Spinal cord (tissue), 10 donors: ENCODE measurements around the gene GLT1D1. TPM values are rescaled to one million over a fixed set of nuclear protein-coding genes. Genes with fewer than 3 reads are reported as not detected.
A peak's percentile ranks its signal among the peaks of the same experiment; 100 is the strongest.

ENCODE experiments used
- DNase-seq, 6 donors: peaks; one replicate each; pipeline versions ENCODE4 v3.0.0 to v3.0.0-alpha.2; 2013 to 2015; ENCODE audit warnings: low spot score in 6 of 6, low read depth in 4 of 6
- H3K27ac ChIP-seq: one replicate; pipeline ENCODE4 v1.5.1; 2013; ENCODE audit warnings: low read depth, low read length, control low read depth
- H3K27me3 ChIP-seq: one replicate; pipeline ENCODE4 v1.6.1; 2013; ENCODE audit warnings: low read length; ENCODE audit not compliant: control insufficient read depth, insufficient read depth
- H3K36me3 ChIP-seq: one replicate; pipeline ENCODE4 v1.6.1; 2013; ENCODE audit warnings: low read length; ENCODE audit not compliant: control insufficient read depth, insufficient read depth
- H3K4me1 ChIP-seq: one replicate; pipeline ENCODE4 v1.6.1; 2013; ENCODE audit warnings: low read length; ENCODE audit not compliant: control insufficient read depth, insufficient read depth
- H3K4me3 ChIP-seq: one replicate; pipeline ENCODE4 v1.5.1; 2013; ENCODE audit warnings: low read depth, low read length, control low read depth
- H3K9me3 ChIP-seq: one replicate; pipeline ENCODE4 v1.6.1; 2013; ENCODE audit warnings: low read length; ENCODE audit not compliant: control insufficient read depth, insufficient read depth
- WGBS: methylation state at CpG from one replicate; pipeline ENCODE4 v1.1.5; 2013; ENCODE audit warnings: missing lambda C conversion rate; ENCODE audit not compliant: insufficient coverage; 5-methylcytosine and 5-hydroxymethylcytosine counted together
- polyA plus RNA-seq, 2 donors: library from polyadenylated mRNA; unstranded; fragments of 120-200 nt; gene quantifications; one replicate each; pipeline ENCODE4 v1.2.1, GENCODE V29; 2013; ENCODE audit not compliant: insufficient read length in 2 of 2
- total RNA-seq, 2 donors: library from RNA; depleted of rRNA in 1 of 2; stranded (reverse); fragments of 120-200 nt in 1 of 2; fragments of >200 nt in 1 of 2; gene quantifications; one replicate each; pipeline versions ENCODE4 v1.2.3 to v1.2.4, GENCODE V29; 2013 to 2014
- donor health status: healthy.

GLT1D1 gene
- total and polyA plus RNA-seq, 4 donors = 6.2 to 25.4 (median 21.9) TPM

GRCh38 chr12:128970941-128971340 is 117.7 kb downstream of the GLT1D1 start:
- H3K4me1 ChIP-seq = peaks cover 31% of the 10 kb centered on the region
- H3K36me3 ChIP-seq = no peaks in the 10 kb centered on the region
- peaks cover 12% of the 10 kb centered on the region for H3K27me3 ChIP-seq
- no peaks in the 10 kb centered on the region for H3K9me3 ChIP-seq
- no peak for DNase-seq
- WGBS = 89% methylated on average over 13 of the region's 13 CpGs
- no peak overlapping the region for H3K4me3 ChIP-seq
- H3K27ac ChIP-seq = no peak overlapping the region

GRCh38 chr12:128971802-128972201 is 118.5 kb downstream of the GLT1D1 start:
- H3K4me3 ChIP-seq = no peak overlapping the region
- peak in 2 of 6 donors; percentile 54 to 62 for DNase-seq
- H3K36me3 ChIP-seq = no peaks in the 10 kb centered on the region
- 31% methylated on average over 10 of the region's 11 CpGs for WGBS
- H3K27me3 ChIP-seq = peaks cover 14% of the 10 kb centered on the region
- H3K9me3 ChIP-seq = no peaks in the 10 kb centered on the region
- H3K4me1 ChIP-seq = peaks cover 36% of the 10 kb centered on the region
- no peak overlapping the region for H3K27ac ChIP-seq

GRCh38 chr12:128973883-128974681 is 120.8 kb downstream of the GLT1D1 start:
- DNase-seq = peak in 1 of 6 donors; percentile 10
- peaks cover 36% of the 10 kb centered on the region for H3K4me1 ChIP-seq
- 68% methylated on average over 11 of the region's 20 CpGs for WGBS
- no peak overlapping the region for H3K27ac ChIP-seq
- peaks cover 14% of the 10 kb centered on the region for H3K27me3 ChIP-seq
- peaks cover 3% of the 10 kb centered on the region for H3K36me3 ChIP-seq
- H3K4me3 ChIP-seq = no peak overlapping the region
- H3K9me3 ChIP-seq = no peaks in the 10 kb centered on the region

- Histone ChIP-seq H3K27ac (no peak overlapping the region), H3K4me1 (peaks cover 28% of the 10 kb centered on the region), H3K27me3 (peaks cover 10% of the 10 kb centered on the region), H3K36me3 (peaks cover 3% of the 10 kb centered on the region), H3K9me3 (no peaks in the 10 kb centered on the region), H3K4me3 (no peak overlapping the region)
- 57% methylated on average over 11 of the region's 11 CpGs for WGBS
- peak in 1 of 6 donors; percentile 8 for DNase-seq
These were observed 121.6 kb downstream of the GLT1D1 start for GRCh38 chr12:128974881-128975280.

DNA sequence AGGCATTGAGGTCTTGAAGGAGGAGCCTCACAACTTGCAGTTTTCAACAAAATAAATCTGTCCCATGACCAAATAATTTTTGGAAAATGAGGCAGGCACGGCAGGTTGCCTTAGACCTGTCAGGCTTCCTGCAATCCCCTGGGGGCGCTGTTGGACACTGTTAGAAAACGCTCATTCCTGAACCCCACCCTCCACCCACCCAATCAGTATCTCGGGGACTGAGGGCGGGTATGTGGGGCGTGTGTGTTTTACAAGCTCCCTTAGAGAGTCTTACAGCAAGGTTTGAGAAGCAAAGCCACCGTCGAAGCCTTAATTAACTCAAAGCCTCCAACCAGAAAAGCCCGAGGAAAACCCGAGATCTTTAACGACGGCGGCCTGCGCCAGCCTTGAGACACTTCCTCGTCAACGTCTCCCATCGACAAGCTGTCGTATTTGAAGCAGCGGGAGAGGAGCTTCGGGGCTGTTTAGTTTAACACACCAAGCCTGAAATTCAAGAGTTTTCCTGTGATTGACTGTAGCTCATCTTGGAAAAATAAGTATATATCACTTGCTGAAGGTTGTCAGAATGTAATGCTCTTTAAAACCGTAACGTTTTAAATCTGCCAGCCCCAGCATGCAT is 123.0 kb downstream of the GLT1D1 start:
- Histone ChIP-seq H3K27ac (no peak overlapping the region), H3K9me3 (no peaks in the 10 kb centered on the region), H3K4me1 (peaks cover 21% of the 10 kb centered on the region), H3K27me3 (peaks cover 8% of the 10 kb centered on the region), H3K36me3 (peaks cover 3% of the 10 kb centered on the region), H3K4me3 (no peak overlapping the region)
- DNase-seq = peak in 4 of 6 donors; percentile 20 to 89 (median 62)
- WGBS = 20% methylated on average over 2 of the region's 22 CpGs

DNA sequence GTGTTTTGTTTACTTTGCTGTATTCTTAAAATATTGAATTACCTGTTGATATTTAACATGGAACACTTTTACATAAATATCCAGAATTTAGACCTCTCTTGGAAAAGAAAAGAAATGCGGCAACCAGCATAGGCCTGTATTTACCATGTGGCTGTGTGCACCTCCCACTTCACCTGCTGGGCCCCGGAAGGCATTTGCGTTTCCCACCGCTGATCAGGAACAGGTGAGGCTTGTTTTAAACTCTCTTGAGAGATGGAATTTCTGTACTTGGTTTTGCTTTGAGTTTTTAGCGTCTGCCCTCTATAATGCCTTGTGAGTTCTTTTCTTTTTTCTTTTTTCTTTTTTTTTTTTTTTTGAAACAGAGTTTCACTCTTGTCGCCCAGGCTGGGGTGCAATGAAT is 124.2 kb downstream of the GLT1D1 start:
- H3K27ac ChIP-seq = no peak overlapping the region
- DNase-seq = no peak
- H3K9me3 ChIP-seq = no peaks in the 10 kb centered on the region
- H3K4me1 ChIP-seq = peaks cover 16% of the 10 kb centered on the region
- peaks cover 3% of the 10 kb centered on the region for H3K36me3 ChIP-seq
- peaks cover 6% of the 10 kb centered on the region for H3K27me3 ChIP-seq
- H3K4me3 ChIP-seq = no peak overlapping the region
- no CpG with 5 or more reads among the region's 6 CpGs for WGBS

GRCh38 chr12:128978067-128978466 is 124.8 kb downstream of the GLT1D1 start:
- WGBS = 85% methylated on average over 10 of the region's 14 CpGs
- H3K27me3 ChIP-seq = peaks cover 6% of the 10 kb centered on the region
- no peak for DNase-seq
- peaks cover 3% of the 10 kb centered on the region for H3K36me3 ChIP-seq
- H3K4me1 ChIP-seq = peaks cover 16% of the 10 kb centered on the region
- no peaks in the 10 kb centered on the region for H3K9me3 ChIP-seq
- no peak overlapping the region for H3K27ac ChIP-seq
- no peak overlapping the region for H3K4me3 ChIP-seq

GRCh38 chr12:128980623-128981022 is 127.3 kb downstream of the GLT1D1 start:
- H3K27me3 ChIP-seq = peaks cover 2% of the 10 kb centered on the region
- no peak for DNase-seq
- H3K9me3 ChIP-seq = no peaks in the 10 kb centered on the region
- WGBS = 93% methylated on average over 14 of the region's 15 CpGs
- H3K4me3 ChIP-seq = no peak overlapping the region
- H3K27ac ChIP-seq = no peak overlapping the region
- H3K36me3 ChIP-seq = peaks cover 11% of the 10 kb centered on the region
- peaks cover 8% of the 10 kb centered on the region for H3K4me1 ChIP-seq

DNA sequence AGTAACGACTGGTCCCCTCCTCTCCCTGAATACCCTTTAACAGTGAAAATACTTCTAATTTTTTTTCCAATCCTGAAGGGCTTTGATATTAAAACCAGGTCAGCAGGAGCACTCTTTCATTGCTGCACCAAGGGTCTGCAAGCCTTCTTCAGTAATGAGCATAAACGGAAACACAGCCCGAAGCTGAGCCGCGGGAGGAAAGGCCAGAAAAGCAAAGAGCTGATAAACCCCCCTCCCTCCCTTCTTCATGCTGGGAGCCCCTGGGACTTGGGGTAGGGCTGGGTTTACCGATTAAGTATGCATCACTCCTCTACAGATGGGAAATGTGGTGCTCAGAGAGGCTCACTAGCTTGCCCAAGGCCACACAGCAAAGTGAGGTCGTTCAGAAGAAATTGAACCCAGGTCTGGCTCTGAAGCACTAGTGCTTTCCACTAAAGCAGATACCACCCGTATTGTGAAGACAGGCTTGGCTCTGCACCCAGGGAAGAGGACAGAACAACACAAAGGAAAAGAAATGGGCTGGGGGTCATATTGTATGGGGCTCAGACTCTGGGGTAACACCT is 128.8 kb downstream of the GLT1D1 start:
- H3K9me3 ChIP-seq = no peaks in the 10 kb centered on the region

More for the DNA sequence above, 128.8 kb downstream of the GLT1D1 start:
- Histone ChIP-seq H3K36me3 (peaks cover 11% of the 10 kb centered on the region), H3K27me3 (no peaks in the 10 kb centered on the region), H3K4me3 (no peak overlapping the region), H3K4me1 (no peaks in the 10 kb centered on the region), H3K27ac (no peak overlapping the region)
- WGBS = 49% methylated on average over 3 of the region's 8 CpGs
- peak in 1 of 6 donors; percentile 4 for DNase-seq
